Neuronal stem cell (in vitro differentiated cells): ENCODE data around the gene OSM.
A peak's percentile ranks its signal among the peaks of the same experiment; 100 is the strongest.

Experiments
- DNase-seq: peaks from one replicate; pipeline ENCODE4 v3.0.0-alpha.2; 2013; ENCODE audit warnings: low spot score
- H2AFZ ChIP-seq: one replicate; pipeline ENCODE4 v1.6.1; 2013; ENCODE audit warnings: mild to moderate bottlenecking, low read length, inconsistent platforms
- H2AK5ac ChIP-seq: 2 replicates; pipeline ENCODE4 v1.6.1; 2013; ENCODE audit warnings: low read depth, mild to moderate bottlenecking, inconsistent platforms, low read length, moderate library complexity, mixed read lengths
- H2BK120ac ChIP-seq: 2 replicates; pipeline ENCODE4 v1.6.1; 2013; ENCODE audit warnings: low read depth, mild to moderate bottlenecking, inconsistent platforms, low read length, moderate library complexity, mixed read lengths
- H2BK12ac ChIP-seq: one replicate; pipeline ENCODE4 v1.6.1; 2013; ENCODE audit warnings: low read length, inconsistent platforms
- H2BK15ac ChIP-seq: 2 replicates; pipeline ENCODE4 v1.6.1; 2013; ENCODE audit warnings: mild to moderate bottlenecking, low read length, inconsistent platforms, mixed read lengths
- H2BK5ac ChIP-seq: one replicate; pipeline ENCODE4 v1.6.1; 2013; ENCODE audit warnings: inconsistent platforms, mild to moderate bottlenecking, low read length, moderate library complexity
- H3K14ac ChIP-seq: one replicate; pipeline ENCODE4 v1.6.1; 2013; ENCODE audit warnings: low read length, inconsistent platforms
- H3K18ac ChIP-seq: 2 replicates; pipeline ENCODE4 v1.6.1; 2013; ENCODE audit warnings: low read length, inconsistent platforms
- H3K23ac ChIP-seq: 2 replicates; pipeline ENCODE4 v1.6.1; 2013; ENCODE audit warnings: low read depth, mild to moderate bottlenecking, mixed read lengths, low read length, inconsistent platforms; ENCODE audit not compliant: poor library complexity
- H3K27ac ChIP-seq: replicated peaks from 3 replicates; pipeline ENCODE4 v1.5.1; 2013; ENCODE audit warnings: low read length, inconsistent platforms
- H3K27me3 ChIP-seq, 3 experiments: 2 replicates each; pipeline ENCODE4 v1.6.1; 2013; ENCODE audit warnings: low read length in 3 of 3, mild to moderate bottlenecking in 2 of 3, inconsistent platforms in 1 of 3, low read depth in 1 of 3, mixed read lengths in 1 of 3, moderate library complexity in 1 of 3; ENCODE audit not compliant: control insufficient read depth in 3 of 3, insufficient read depth in 3 of 3
- H3K36me3 ChIP-seq, 2 donors: replicated peaks in 1 of 2; 2 replicates each; pipeline ENCODE4 v1.6.1; 2013; ENCODE audit warnings: low read length in 2 of 2; ENCODE audit not compliant: control insufficient read depth in 2 of 2, insufficient read depth in 2 of 2
- H3K4ac ChIP-seq: 2 replicates; pipeline ENCODE4 v1.6.1; 2013; ENCODE audit warnings: inconsistent platforms, mild to moderate bottlenecking, low read length, moderate library complexity
- H3K4me1 ChIP-seq, 2 donors: 1 replicate in 1 of 2; 2 replicates in 1 of 2; pipeline ENCODE4 v1.6.1; 2013; ENCODE audit warnings: low read length in 2 of 2, low read depth in 1 of 2; ENCODE audit not compliant: control insufficient read depth in 2 of 2, insufficient read depth in 1 of 2
- H3K4me2 ChIP-seq: one replicate; pipeline ENCODE4 v1.6.1; 2013; ENCODE audit warnings: mild to moderate bottlenecking, low read length, inconsistent platforms; ENCODE audit not compliant: insufficient read depth, poor library complexity, severe bottlenecking
- H3K4me3 ChIP-seq, 2 donors: 2 replicates each; pipeline ENCODE4 v1.5.1; 2013; ENCODE audit warnings: low read length in 2 of 2, mild to moderate bottlenecking in 2 of 2, inconsistent platforms in 1 of 2, moderate library complexity in 1 of 2
- H3K79me1 ChIP-seq: one replicate; pipeline ENCODE4 v1.6.1; 2013; ENCODE audit warnings: low read depth, mild to moderate bottlenecking, inconsistent platforms, low read length, moderate library complexity
- H3K9ac ChIP-seq: one replicate; pipeline ENCODE4 v1.6.1; 2013; ENCODE audit warnings: mild to moderate bottlenecking, low read depth, low read length, inconsistent platforms; ENCODE audit not compliant: poor library complexity
- H3K9me3 ChIP-seq, 2 donors: replicated peaks in 1 of 2; 2 replicates each; pipeline versions ENCODE3 to v1.6.1; 2013; ENCODE audit warnings: low read length in 2 of 2, mild to moderate bottlenecking in 2 of 2, inconsistent platforms in 1 of 2, low read depth in 1 of 2, mixed read lengths in 1 of 2, moderate library complexity in 1 of 2; ENCODE audit not compliant: control insufficient read depth in 2 of 2, insufficient read depth in 1 of 2
- H4K8ac ChIP-seq: one replicate; pipeline ENCODE4 v1.6.1; 2013; ENCODE audit warnings: low read depth, mild to moderate bottlenecking, inconsistent platforms, low read length, moderate library complexity
- H4K91ac ChIP-seq: one replicate; pipeline ENCODE4 v1.6.1; 2013; ENCODE audit warnings: low read length, low read depth, mild to moderate bottlenecking, inconsistent platforms; ENCODE audit not compliant: poor library complexity
- WGBS, 2 donors: extraction: QIAGEN DNeasy Blood & Tissue Kit; methylation state at CpG; one replicate each; pipeline ENCODE4 v1.1.7; 2013; ENCODE audit warnings: missing lambda C conversion rate in 2 of 2, mixed read lengths in 1 of 2; ENCODE audit not compliant: insufficient read length in 2 of 2, insufficient replicate concordance in 1 of 2; ENCODE audit errors: extremely low coverage in 2 of 2; 5-methylcytosine and 5-hydroxymethylcytosine counted together

OSM gene

GRCh38 chr22:30248484-30248883, 18.2 kb downstream of the OSM start:
- Histone ChIP-seq H3K4me2 (no peak overlapping the region), H4K8ac (peak overlapping the region; percentile 24), H3K9ac (no peak overlapping the region), H2BK120ac (peak overlapping the region; percentile 81), H3K79me1 (peaks cover 2% of the 10 kb centered on the region), H2AFZ (no peak overlapping the region), H3K27ac (no peak overlapping the region), H3K23ac (no peak overlapping the region), H3K36me3 (peaks cover 3 to 9% of the 10 kb centered on the region in 2 donors), H2BK12ac (peak overlapping the region; percentile 65), H3K4ac (peak overlapping the region; percentile 41), H2BK5ac (peak overlapping the region; percentile 48), H4K91ac (no peak overlapping the region), H3K14ac (no peak overlapping the region), H2BK15ac (peak overlapping the region; percentile 5), H3K27me3 (peaks cover 0 to 11% (median 0%) of the 10 kb centered on the region in 3 experiments), H3K4me3 (no peak overlapping the region), H3K4me1 (peaks cover 21 to 39% of the 10 kb centered on the region in 2 donors), H2AK5ac (peak overlapping the region; percentile 85), H3K18ac (peak overlapping the region; percentile 55), H3K9me3 (peaks cover 0 to 2% of the 10 kb centered on the region in 2 donors)
- no CpG with 5 or more reads among the region's 6 CpGs for WGBS, 2 donors
- DNase-seq, result no peak

- Histone ChIP-seq H2BK15ac (peak overlapping the region; percentile 5), H3K27me3 (peaks cover 0 to 11% (median 0%) of the 10 kb centered on the region in 3 experiments), H3K27ac (no peak overlapping the region), H3K23ac (peak overlapping the region; percentile 22), H3K4me2 (peak overlapping the region; percentile 0), H4K8ac (no peak overlapping the region), H2BK12ac (no peak overlapping the region), H3K14ac (peak overlapping the region; percentile 43), H3K4ac (no peak overlapping the region), H3K18ac (peak overlapping the region; percentile 55), H3K9me3 (peaks cover 0 to 2% of the 10 kb centered on the region in 2 donors), H3K4me1 (peaks cover 20 to 36% of the 10 kb centered on the region in 2 donors), H3K4me3 (no peak overlapping the region), H3K36me3 (peaks cover 3 to 10% of the 10 kb centered on the region in 2 donors), H2BK5ac (peak overlapping the region; percentile 48), H4K91ac (peak overlapping the region; percentile 94), H2BK120ac (peak overlapping the region; percentile 81), H3K9ac (no peak overlapping the region), H3K79me1 (peaks cover 2% of the 10 kb centered on the region), H2AFZ (no peak overlapping the region), H2AK5ac (peak overlapping the region; percentile 85)
- DNase-seq, result no peak
- no CpG with 5 or more reads among the region's 12 CpGs for WGBS, 2 donors
These were observed 18.7 kb downstream of the OSM start for GRCh38 chr22:30247974-30248373.

GRCh38 chr22:30247561-30247960, 19.1 kb downstream of the OSM start:
- Histone ChIP-seq H3K18ac (peak overlapping the region; percentile 74), H3K9ac (no peak overlapping the region), H3K4me2 (no peak overlapping the region), H3K36me3 (peaks cover 3 to 10% of the 10 kb centered on the region in 2 donors), H2BK12ac (no peak overlapping the region), H3K14ac (no peak overlapping the region), H3K4ac (no peak overlapping the region), H3K27me3 (peaks cover 0 to 11% (median 0%) of the 10 kb centered on the region in 3 experiments), H3K79me1 (peaks cover 2% of the 10 kb centered on the region), H3K9me3 (peaks cover 0 to 2% of the 10 kb centered on the region in 2 donors), H2BK5ac (no peak overlapping the region), H3K23ac (no peak overlapping the region), H2BK120ac (peak overlapping the region; percentile 81), H3K27ac (no peak overlapping the region), H2AK5ac (peak overlapping the region; percentile 93), H4K91ac (no peak overlapping the region), H3K4me3 (no peak overlapping the region), H4K8ac (no peak overlapping the region), H2BK15ac (peak overlapping the region; percentile 5), H3K4me1 (peaks cover 17 to 32% of the 10 kb centered on the region in 2 donors), H2AFZ (no peak overlapping the region)
- DNase-seq, result no peak
- WGBS, 2 donors, result no CpG with 5 or more reads among the region's 11 CpGs

GRCh38 chr22:30246814-30247376, 19.8 kb downstream of the OSM start:
- Histone ChIP-seq H3K36me3 (peaks cover 3 to 13% of the 10 kb centered on the region in 2 donors), H3K23ac (no peak overlapping the region), H3K4me2 (no peak overlapping the region), H2BK120ac (peak overlapping the region; percentile 66), H4K8ac (no peak overlapping the region), H3K27me3 (peaks cover 0 to 11% (median 0%) of the 10 kb centered on the region in 3 experiments), H2AFZ (peak overlapping the region; percentile 97), H3K27ac (no peak overlapping the region), H2BK15ac (peak overlapping the region; percentile 5), H3K18ac (peak overlapping the region; percentile 74), H3K14ac (no peak overlapping the region), H4K91ac (no peak overlapping the region), H3K79me1 (peaks cover 2% of the 10 kb centered on the region), H2BK12ac (no peak overlapping the region), H2BK5ac (no peak overlapping the region), H3K9me3 (peaks cover 0 to 2% of the 10 kb centered on the region in 2 donors), H3K4ac (no peak overlapping the region), H3K4me1 (peaks cover 17 to 29% of the 10 kb centered on the region in 2 donors), H2AK5ac (peak overlapping the region; percentile 93), H3K9ac (no peak overlapping the region), H3K4me3 (peak overlapping the region; percentile 62 to 77)
- DNase-seq, result no peak
- no CpG with 5 or more reads among the region's 15 CpGs for WGBS, 2 donors
